IgD-negative memory B cell (primary cell): ENCODE measurements around the gene CRACDL. TPM values are rescaled to one million over a fixed set of nuclear protein-coding genes. Genes with fewer than 3 reads are reported as not detected.
A peak's percentile ranks its signal among the peaks of the same experiment; 100 is the strongest.

Source experiments
- H3K27ac Mint-ChIP-seq, 3 donors: one replicate each; pipeline ENCODE4 v1.8.0; 2020 to 2022; ENCODE audit warnings: mild to moderate bottlenecking in 3 of 3, mixed read lengths in 3 of 3, moderate library complexity in 1 of 3
- H3K27me3 Mint-ChIP-seq: one replicate; pipeline ENCODE4 v1.8.0; 2021; ENCODE audit warnings: mixed read lengths
- H3K36me3 Mint-ChIP-seq: one replicate; pipeline ENCODE4 v1.8.0; 2020; ENCODE audit warnings: mild to moderate bottlenecking, mixed read lengths
- H3K4me1 Mint-ChIP-seq, 3 donors: one replicate each; pipeline ENCODE4 v1.8.0; 2020 to 2022; ENCODE audit warnings: mixed read lengths in 3 of 3, mild to moderate bottlenecking in 1 of 3
- H3K4me3 Mint-ChIP-seq, 4 donors: one replicate each; pipeline ENCODE4 v1.8.0; 2020 to 2022; ENCODE audit warnings: mild to moderate bottlenecking in 4 of 4, mixed read lengths in 4 of 4, moderate library complexity in 3 of 4
- H3K9me3 Mint-ChIP-seq, 3 donors: one replicate each; pipeline ENCODE4 v1.8.0; 2020 to 2021; ENCODE audit warnings: mixed read lengths in 3 of 3, mild to moderate bottlenecking in 1 of 3
- polyA plus RNA-seq: library from polyadenylated mRNA; unstranded; fragments of 300-500 nt; fragmentation: Illumina TruSeq; gene quantifications from one replicate; pipeline ENCODE4 v1.2.3, GENCODE V29; 2021

The CRACDL gene
- polyA plus RNA-seq, 1 donor from 2014 or later: not detected

DNA sequence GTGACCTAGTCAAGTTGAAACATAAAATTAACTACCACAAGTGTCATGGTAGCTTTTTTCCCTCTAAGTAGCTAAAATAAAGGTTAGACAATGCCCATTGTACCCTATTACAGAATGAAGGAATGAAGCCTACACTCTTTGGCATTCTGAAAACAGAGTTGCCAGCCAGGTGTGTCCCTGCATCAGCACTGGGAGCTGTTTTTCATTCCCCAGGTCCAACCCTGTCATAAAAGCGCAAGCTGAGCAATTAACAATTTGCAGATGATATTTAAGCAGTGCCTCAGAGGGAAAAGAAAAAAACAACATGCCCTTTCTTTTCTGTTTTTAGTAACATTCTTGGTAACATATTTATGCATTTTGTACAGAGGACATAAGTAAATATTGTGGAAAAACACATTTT, 158.3 kb downstream of the CRACDL start:
- Mint-ChIP-seq H3K27ac (no peak overlapping the region), H3K4me3 (no peak overlapping the region)

DNA sequence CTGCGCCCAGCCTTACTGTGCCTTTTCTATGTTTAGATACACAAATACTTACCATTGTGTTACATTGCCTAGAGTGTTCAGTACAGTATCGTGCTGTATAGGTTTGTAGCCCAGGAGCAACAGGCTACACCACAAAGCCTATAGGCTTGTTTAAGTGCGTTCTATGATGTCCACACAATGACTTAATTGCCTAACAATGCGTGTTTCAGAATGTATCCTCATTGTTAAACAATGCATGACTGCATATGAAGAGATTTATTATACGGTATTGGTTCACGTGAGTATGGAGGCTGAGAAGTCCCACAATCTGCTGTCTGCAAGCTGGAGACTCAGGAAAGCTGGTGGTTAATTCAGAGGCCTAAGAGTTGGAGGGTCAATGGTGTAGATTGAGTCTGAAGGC, 158.9 kb downstream of the CRACDL start:
- H3K27ac Mint-ChIP-seq: no peak overlapping the region
- peaks cover 3 to 10% (median 9%) of the 10 kb centered on the region in 3 donors for H3K4me1 Mint-ChIP-seq
- H3K9me3 Mint-ChIP-seq: peaks cover 5 to 7% (median 6%) of the 10 kb centered on the region in 3 donors
- H3K4me3 Mint-ChIP-seq: no peak overlapping the region
- H3K36me3 Mint-ChIP-seq: peaks cover 3% of the 10 kb centered on the region
- no peaks in the 10 kb centered on the region for H3K27me3 Mint-ChIP-seq

More for the DNA sequence above, 158.3 kb downstream of the CRACDL start:
- no peaks in the 10 kb centered on the region for H3K27me3 Mint-ChIP-seq
- H3K4me1 Mint-ChIP-seq: peaks cover 0 to 5% (median 3%) of the 10 kb centered on the region in 3 donors
- H3K36me3 Mint-ChIP-seq: peaks cover 5% of the 10 kb centered on the region
- peaks cover 6 to 9% (median 9%) of the 10 kb centered on the region in 3 donors for H3K9me3 Mint-ChIP-seq

DNA sequence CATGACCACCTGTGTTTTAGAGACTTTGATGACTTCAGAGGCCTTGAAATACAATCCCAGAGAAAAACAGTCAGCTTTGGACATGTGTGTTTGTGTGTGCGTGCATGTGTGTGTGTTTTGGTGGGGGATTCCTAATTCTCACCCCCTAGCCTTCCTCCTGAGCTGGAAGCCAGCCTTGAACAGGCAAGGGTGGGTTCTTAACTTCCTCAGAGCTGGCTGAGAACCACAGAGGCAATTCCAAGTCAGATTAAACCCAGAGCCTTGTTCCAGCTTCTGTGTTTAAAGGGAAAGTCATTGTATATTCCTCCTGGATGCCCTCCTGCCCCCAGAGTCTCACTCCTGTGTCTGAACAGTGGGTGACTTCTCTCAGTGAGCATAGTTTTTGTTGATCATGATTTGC, 159.9 kb downstream of the CRACDL start:
- Mint-ChIP-seq H3K4me3 (peak overlapping the region in 1 of 4 donors; percentile 11), H3K27ac (no peak overlapping the region)

DNA sequence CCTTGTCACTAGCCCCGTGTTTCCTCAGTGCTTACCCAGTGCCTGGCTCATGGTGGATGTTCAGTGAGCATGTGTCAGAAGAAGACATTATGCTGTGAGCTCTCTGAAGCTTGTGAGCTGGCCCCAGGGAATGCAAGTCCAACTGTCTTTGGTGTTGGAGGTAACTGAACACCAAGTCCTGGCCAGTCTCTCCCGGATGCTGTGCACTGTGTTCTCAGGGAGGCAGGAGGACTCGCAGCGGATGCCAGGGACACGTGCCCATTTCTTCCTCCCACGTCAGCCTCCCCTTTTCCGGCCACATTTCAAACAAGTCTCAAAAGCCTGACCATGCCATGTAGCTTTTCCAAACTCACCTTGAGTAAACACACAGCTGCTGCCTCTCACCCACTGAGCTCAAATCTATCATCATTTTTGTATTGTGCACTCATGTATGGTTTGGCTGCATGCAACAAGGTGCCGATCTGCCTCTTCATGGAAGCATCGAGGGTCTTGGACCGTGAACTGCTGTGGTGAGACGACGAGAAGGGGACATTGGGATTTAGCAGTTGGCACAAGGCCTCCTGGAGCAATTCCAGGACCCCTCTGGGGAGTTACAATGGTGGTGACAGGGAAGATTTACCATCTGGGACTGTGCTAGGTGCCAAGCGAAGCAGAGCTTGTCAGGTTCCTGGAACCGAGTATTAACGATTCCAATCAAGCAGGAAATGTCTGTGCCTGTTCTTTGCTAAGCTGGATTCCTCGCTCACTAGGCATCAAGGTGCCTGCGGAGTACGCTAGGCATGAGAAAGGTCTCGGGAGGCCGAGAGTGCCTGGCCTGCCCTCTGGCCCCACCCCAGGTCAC, 160.7 kb downstream of the CRACDL start:
- H3K9me3 Mint-ChIP-seq: peaks cover 0 to 3% (median 0%) of the 10 kb centered on the region in 3 donors
- no peak overlapping the region for H3K27ac Mint-ChIP-seq
- no peaks in the 10 kb centered on the region for H3K36me3 Mint-ChIP-seq
- H3K4me3 Mint-ChIP-seq: no peak overlapping the region
- H3K4me1 Mint-ChIP-seq: peaks cover 10 to 20% (median 20%) of the 10 kb centered on the region in 3 donors
- peaks cover 1% of the 10 kb centered on the region for H3K27me3 Mint-ChIP-seq

More for the DNA sequence above, 159.9 kb downstream of the CRACDL start:
- Mint-ChIP-seq H3K36me3 (no peaks in the 10 kb centered on the region), H3K27me3 (no peaks in the 10 kb centered on the region), H3K4me1 (peaks cover 10 to 17% (median 16%) of the 10 kb centered on the region in 3 donors), H3K9me3 (peaks cover 0 to 3% (median under 1%) of the 10 kb centered on the region in 3 donors)

DNA sequence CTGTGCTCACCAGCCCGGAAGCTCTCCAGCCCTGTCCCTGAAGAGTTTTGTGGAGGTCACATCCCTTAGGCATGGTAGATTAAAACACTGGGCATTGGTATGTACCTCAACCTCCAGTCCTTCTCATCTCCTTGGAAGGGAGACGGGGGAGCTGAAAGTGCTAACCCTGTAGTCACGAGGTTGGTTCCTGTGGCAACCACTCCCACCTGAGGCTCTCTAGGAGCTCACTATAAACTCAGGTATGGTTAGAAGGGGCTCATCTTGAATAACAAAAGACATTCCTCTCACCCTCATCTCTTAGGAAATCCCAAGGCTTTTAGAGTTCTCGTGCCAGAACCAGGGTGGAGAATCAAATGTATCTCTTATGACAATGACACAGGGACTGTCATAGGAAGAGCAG, 162.1 kb downstream of the CRACDL start:
- H3K9me3 Mint-ChIP-seq: peaks cover 0 to 3% (median 0%) of the 10 kb centered on the region in 3 donors
- peak overlapping the region in 1 of 4 donors; percentile 31 for H3K4me3 Mint-ChIP-seq
- peaks cover 1% of the 10 kb centered on the region for H3K27me3 Mint-ChIP-seq
- no peaks in the 10 kb centered on the region for H3K36me3 Mint-ChIP-seq
- H3K27ac Mint-ChIP-seq: no peak overlapping the region
- peaks cover 10 to 21% (median 20%) of the 10 kb centered on the region in 3 donors for H3K4me1 Mint-ChIP-seq

DNA sequence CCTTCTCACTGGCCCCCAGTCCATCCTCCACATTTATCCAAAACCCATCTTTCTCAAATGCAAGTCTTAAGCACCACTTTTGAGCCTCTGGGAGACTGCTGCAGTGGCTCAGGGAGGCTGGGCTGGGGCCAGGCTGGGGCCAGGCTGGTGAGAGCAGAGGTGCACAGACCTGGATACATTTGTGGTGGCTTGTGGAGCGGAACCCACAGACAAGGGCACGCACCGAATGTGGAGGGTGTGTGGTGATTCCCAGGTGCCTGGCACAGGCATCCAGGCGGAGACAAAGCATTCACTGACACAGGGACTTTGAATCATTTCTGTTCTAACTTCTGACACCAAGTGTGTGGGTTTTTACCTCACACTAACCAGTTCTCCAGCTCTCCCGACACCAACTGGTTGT, 162.9 kb downstream of the CRACDL start:
- peaks cover 0 to 3% (median 0%) of the 10 kb centered on the region in 3 donors for H3K9me3 Mint-ChIP-seq
- peaks cover 10 to 27% (median 23%) of the 10 kb centered on the region in 3 donors for H3K4me1 Mint-ChIP-seq
- peak overlapping the region in 1 of 4 donors; percentile 65 for H3K4me3 Mint-ChIP-seq
- peak overlapping the region in 1 of 3 donors; percentile 69 for H3K27ac Mint-ChIP-seq
- no peaks in the 10 kb centered on the region for H3K36me3 Mint-ChIP-seq
- peaks cover 1% of the 10 kb centered on the region for H3K27me3 Mint-ChIP-seq

DNA sequence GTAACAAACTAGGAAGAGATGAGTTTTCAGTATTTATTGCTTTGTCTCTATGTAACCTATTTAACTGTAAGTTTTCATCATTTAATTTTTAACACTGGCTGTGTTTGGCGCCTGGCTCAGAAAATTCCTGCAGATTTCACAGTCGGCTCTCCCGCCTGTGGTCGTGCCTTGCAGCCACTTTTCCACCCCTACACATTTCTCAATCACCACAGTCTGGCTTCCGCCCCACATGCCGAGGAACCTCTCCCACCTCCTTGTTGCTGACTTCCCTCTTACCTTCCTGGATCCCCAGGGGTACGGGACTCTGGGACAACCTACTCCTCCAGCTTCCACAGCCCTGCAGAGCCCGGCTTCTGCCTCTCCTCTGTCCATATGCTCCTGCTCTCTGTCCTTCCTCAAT, 163.5 kb downstream of the CRACDL start:
- Mint-ChIP-seq H3K4me1 (peaks cover 10 to 27% (median 23%) of the 10 kb centered on the region in 3 donors), H3K27ac (no peak overlapping the region), H3K27me3 (peaks cover 1% of the 10 kb centered on the region)

DNA sequence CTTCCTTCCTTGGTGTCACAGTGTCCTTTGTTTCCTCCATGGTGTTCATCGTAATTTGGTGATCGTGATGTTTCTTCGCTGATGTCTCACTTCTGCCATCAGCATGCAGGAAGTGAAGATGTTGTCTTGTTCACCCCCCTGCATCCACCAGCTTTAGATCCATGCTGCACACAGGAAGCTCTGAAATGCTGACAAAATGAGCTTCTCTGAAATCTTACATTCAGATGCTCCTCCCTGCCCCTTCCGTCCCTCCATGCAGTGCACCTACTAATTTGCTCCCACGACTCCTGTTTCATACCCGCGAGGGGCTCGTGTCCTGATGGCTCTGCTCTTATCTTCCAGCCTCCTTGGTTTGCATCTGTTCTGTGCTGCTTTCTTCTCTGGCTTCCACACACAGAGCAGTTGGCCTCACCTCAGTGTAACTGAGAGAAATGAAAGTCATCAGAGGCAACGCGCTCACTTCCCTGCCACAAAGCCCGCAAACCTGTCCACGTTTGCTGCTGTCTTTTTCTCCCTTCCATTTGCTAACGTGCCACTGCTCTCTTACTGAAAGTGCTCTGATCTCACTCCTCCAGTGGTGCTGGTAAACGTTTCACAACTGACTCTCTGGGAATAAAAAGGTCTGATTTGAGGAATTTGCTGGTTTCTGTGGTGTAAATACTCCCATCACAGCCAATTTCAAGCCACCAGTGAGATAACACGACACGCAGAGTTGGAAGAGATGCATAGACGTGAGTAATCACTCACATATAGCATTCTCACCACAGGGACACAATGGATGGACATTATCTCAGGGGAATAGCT, 164.1 kb downstream of the CRACDL start:
- peaks cover 1% of the 10 kb centered on the region for H3K27me3 Mint-ChIP-seq
- H3K9me3 Mint-ChIP-seq: no peaks in the 10 kb centered on the region
- H3K4me3 Mint-ChIP-seq: peak overlapping the region; percentile 53 to 93 (median 86)
- peaks cover 10 to 30% (median 23%) of the 10 kb centered on the region in 3 donors for H3K4me1 Mint-ChIP-seq
- no peaks in the 10 kb centered on the region for H3K36me3 Mint-ChIP-seq
- peak overlapping the region; percentile 4 to 96 (median 77) for H3K27ac Mint-ChIP-seq

More for the DNA sequence above, 163.5 kb downstream of the CRACDL start:
- Mint-ChIP-seq H3K36me3 (no peaks in the 10 kb centered on the region), H3K9me3 (peaks cover 0 to 3% (median 0%) of the 10 kb centered on the region in 3 donors), H3K4me3 (peak overlapping the region; percentile 53 to 93 (median 86))

DNA sequence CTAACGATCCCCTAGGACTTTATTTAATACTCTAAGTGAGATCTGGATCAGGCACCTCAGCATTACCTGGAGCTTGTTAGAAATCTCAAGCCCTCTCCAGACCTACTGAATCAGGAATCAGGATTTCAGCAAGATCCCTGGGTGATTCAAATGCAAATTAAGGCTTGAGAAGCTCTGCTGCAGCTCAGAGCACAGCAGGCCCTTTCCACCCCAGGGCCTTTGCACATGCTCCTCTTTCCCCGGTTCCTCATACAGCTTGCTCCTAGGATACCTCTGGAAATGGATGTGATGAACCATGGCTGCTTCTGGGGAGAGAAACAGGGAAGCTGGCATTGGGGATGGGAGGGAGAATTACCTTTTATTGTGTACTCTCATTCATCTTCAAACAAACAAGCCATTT, 164.8 kb downstream of the CRACDL start:
- Mint-ChIP-seq H3K9me3 (no peaks in the 10 kb centered on the region), H3K4me1 (peaks cover 14 to 34% (median 26%) of the 10 kb centered on the region in 3 donors), H3K36me3 (no peaks in the 10 kb centered on the region), H3K27me3 (peaks cover 1% of the 10 kb centered on the region), H3K27ac (peak overlapping the region; percentile 4 to 96 (median 77)), H3K4me3 (peak overlapping the region in 3 of 4 donors; percentile 83 to 93 (median 88))

DNA sequence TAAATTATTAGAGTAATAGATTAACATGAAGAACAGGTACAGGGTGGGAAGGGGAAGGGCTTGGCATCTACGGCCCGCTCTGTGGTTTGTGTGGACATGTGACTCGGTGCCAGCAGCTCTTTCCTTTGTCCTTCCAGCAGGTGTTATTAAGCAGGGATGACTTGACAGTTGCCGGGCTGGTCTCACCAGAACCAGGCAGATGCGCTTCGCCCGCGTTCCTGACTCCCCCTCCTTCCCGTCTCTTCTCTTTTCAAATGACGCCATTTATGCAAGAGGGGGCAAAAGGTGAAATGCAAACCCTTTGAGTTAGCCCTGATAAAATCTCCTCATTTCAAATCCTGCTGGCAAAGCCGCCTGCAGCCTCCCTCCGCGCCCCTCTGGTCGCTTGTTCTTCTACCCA, 166.2 kb downstream of the CRACDL start:
- no peaks in the 10 kb centered on the region for H3K36me3 Mint-ChIP-seq
- H3K27ac Mint-ChIP-seq: peak overlapping the region in 1 of 3 donors; percentile 73
- no peak overlapping the region for H3K4me3 Mint-ChIP-seq
- H3K4me1 Mint-ChIP-seq: peaks cover 20 to 41% (median 31%) of the 10 kb centered on the region in 3 donors
- H3K27me3 Mint-ChIP-seq: peaks cover 5% of the 10 kb centered on the region
- no peaks in the 10 kb centered on the region for H3K9me3 Mint-ChIP-seq

DNA sequence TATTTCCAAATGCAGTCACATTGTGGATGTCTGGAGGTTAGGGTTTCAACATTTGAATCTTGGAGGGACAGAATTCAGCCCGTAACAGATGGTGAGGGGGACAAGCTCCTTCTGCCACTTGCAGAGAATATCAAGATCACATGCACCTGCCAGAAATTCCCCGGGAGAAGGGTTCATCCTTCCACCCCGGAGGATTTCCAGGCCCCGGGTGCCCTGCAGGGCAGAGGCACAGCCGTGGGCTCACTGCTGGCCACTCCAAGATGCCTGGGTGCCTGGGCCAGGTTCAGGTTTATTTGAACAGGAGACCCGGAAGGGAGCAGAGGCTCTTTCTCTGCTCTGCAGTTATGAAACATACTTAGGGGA, 166.9 kb downstream of the CRACDL start:
- H3K27ac Mint-ChIP-seq: no peak overlapping the region
- peaks cover 26 to 46% (median 37%) of the 10 kb centered on the region in 3 donors for H3K4me1 Mint-ChIP-seq
- H3K9me3 Mint-ChIP-seq: no peaks in the 10 kb centered on the region
- H3K4me3 Mint-ChIP-seq: no peak overlapping the region
- H3K27me3 Mint-ChIP-seq: peaks cover 6% of the 10 kb centered on the region
- H3K36me3 Mint-ChIP-seq: no peaks in the 10 kb centered on the region

DNA sequence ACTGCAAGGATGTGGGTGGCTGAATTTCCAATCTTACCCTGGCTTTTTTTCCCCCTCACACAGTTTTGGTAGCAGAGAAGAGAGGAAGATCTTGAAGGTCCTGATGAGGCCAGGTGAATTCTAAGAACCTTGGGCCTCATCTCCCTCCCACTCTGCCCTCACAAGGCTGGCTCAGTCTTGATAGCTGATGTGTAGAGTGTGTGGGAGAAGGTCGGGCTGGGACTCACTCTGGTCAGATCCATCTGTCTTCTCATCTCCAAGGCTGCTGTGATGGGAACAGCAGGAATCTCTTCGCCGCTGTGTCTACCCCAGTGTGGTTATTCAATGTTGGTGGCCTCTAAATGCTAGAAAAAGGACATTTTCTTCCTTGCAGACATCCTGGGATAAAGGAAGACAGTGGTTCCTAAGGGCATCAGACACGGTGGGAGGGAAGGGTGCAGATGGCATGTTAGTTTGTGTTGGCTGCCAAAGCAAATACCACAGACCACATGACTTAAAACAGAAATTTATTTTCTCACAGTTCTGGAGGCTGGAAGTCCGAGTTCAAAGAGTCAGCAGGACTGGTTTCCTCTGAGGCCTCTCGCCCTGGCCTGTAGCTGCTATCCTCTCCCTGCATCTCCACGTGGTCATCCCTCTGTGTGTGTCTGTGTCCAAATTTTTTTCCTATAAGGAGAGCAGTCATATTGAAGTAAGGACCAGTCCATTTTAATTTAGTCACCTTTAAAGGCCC, 167.5 kb downstream of the CRACDL start:
- peak overlapping the region in 1 of 4 donors; percentile 12 for H3K4me3 Mint-ChIP-seq
- H3K9me3 Mint-ChIP-seq: no peaks in the 10 kb centered on the region
- H3K4me1 Mint-ChIP-seq: peaks cover 29 to 51% (median 39%) of the 10 kb centered on the region in 3 donors
- H3K27me3 Mint-ChIP-seq: peaks cover 6% of the 10 kb centered on the region
- no peaks in the 10 kb centered on the region for H3K36me3 Mint-ChIP-seq
- no peak overlapping the region for H3K27ac Mint-ChIP-seq

DNA sequence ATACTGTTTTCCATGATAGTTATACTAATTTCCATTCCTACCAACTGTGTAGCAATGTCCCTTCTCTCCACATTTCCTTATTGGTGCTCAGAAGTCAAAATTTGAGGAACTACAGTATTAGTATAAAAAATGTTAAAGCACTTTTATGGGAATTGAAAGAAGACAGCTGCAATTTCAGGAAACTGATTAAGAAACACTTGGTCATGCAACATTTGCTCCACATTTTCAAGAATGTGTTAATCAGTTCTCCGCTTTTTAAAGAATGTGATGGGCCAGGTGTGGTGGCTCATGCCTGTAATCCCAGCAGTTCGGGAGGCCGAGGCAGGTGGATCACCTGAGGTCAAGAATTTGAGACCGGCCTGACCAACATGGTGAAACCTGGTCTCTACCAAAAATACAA, 171.5 kb downstream of the CRACDL start:
- peaks cover 5% of the 10 kb centered on the region for H3K27me3 Mint-ChIP-seq
- peak overlapping the region in 2 of 3 donors; percentile 41 to 78 for H3K27ac Mint-ChIP-seq
- peaks cover 37 to 62% (median 45%) of the 10 kb centered on the region in 3 donors for H3K4me1 Mint-ChIP-seq
- peak overlapping the region in 3 of 4 donors; percentile 57 to 83 (median 70) for H3K4me3 Mint-ChIP-seq
- no peaks in the 10 kb centered on the region for H3K9me3 Mint-ChIP-seq
- no peaks in the 10 kb centered on the region for H3K36me3 Mint-ChIP-seq

DNA sequence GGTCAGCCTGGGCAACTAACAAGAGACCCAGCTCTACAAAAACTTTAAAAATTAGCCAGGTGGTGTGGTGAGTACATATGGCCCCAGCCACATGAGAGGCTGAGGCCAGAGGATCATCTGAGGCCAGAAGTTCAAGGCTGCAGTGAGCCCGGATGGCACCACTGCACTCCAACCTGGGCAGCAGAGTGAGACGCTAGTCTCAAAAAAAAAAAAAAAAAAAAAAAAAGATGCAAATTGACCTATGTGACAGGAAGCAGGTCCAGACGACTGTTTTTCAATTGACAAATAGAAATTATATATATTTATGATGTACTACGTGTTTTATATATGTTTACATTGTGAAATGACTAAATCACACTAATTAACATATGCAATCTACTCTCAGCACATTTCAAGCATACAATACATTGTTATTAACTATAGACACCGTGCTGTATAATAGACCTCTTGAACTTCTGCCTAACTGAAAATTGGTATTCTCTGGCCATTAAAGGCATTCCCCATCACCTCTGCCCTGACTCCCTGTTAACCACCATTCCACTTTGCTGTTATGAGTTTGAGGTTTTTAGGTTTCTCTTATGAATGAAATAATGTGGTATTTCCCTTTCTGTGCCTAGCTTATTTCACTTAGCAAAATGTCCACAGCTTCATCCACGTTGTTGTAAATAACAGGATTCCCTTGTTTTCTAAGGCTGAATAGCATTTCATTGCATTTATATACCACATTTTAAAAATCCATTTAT, 172.6 kb downstream of the CRACDL start:
- Mint-ChIP-seq H3K4me1 (peaks cover 42 to 62% (median 50%) of the 10 kb centered on the region in 3 donors), H3K9me3 (no peaks in the 10 kb centered on the region), H3K27ac (peak overlapping the region in 2 of 3 donors; percentile 0 to 84), H3K4me3 (peak overlapping the region in 2 of 4 donors; percentile 30 to 51), H3K36me3 (no peaks in the 10 kb centered on the region), H3K27me3 (peaks cover 5% of the 10 kb centered on the region)
